Measurements from ENCODE around the gene RBMS2. TPM values are rescaled to one million over a fixed set of nuclear protein-coding genes. Genes with fewer than 3 reads are reported as not detected.
"Not testable (repeated sequence)": the region's sequence is repeated elsewhere in the genome, so short reads cannot be mapped to it uniquely, and the experiment has no call there.

The RBMS2 gene
- total and polyA plus RNA-seq, 2 donors (not counting 1 experiment from before 2014, with no cell fraction given) = 0.81 to 7.6 TPM

DNA sequence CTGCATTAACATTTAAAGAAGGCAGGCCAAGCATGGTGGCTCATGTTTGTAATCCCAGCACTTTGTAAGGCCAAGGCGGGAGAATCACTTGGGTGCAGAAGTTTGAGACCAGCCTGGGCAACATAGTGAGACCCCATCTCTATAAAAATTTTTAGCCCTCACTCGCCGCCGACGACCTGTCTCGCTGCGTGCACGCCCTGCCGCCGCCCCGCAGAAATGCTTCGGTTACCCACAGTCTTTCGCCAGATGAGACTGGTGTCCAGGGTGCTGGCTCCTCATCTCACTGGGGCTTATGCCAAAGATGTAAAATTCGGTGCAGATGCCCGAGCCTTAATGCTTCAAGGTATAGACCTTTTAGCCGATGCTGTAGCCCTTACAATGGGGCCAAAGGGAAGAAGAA lies 10.8 kb upstream of the RBMS2 start:
- Histone ChIP-seq H3K9me3 (ENCODE audit: control extremely low read depth in 1 of 3, control insufficient read depth in 2 of 3, insufficient read depth in 1 of 3, low read length in 2 of 3) (no peaks in the 10 kb centered on the region), H3K4me1 (ENCODE audit: control insufficient read depth in 2 of 2, insufficient read depth in 2 of 2, low read length in 2 of 2) (peaks cover 0 to 2% of the 10 kb centered on the region in 2 donors), H3K4me2 (replicated peaks; ENCODE audit: low read depth, low read length, poor library complexity, severe bottlenecking) (no peak overlapping the region), H3K27me3 (replicated peaks in 1 of 4; ENCODE audit: control extremely low read depth in 1 of 4, control insufficient read depth in 3 of 4, insufficient read depth in 4 of 4, low read length in 3 of 4) (no peaks in the 10 kb centered on the region), H3K9ac (ENCODE audit: low read length) (no peak overlapping the region), H3K79me2 (ENCODE audit: control insufficient read depth, insufficient read depth, low read length) (no peaks in the 10 kb centered on the region), H4K20me1 (ENCODE audit: control insufficient read depth, insufficient read depth, low read length, poor library complexity, severe bottlenecking) (no peaks in the 10 kb centered on the region), H3K4me3 (ENCODE audit: control extremely low read depth in 1 of 5, extremely low read depth in 1 of 5, insufficient read depth in 1 of 5, low read depth in 2 of 5, low read length in 4 of 5) (no peak overlapping the region), H2AFZ (ENCODE audit: insufficient read depth, low read depth, low read length, poor library complexity, severe bottlenecking) (no peak overlapping the region), H3K27ac (ENCODE audit: low read length in 2 of 2) (no peak overlapping the region), H3K36me3 (replicated peaks in 1 of 2; ENCODE audit: control extremely low read depth in 1 of 2, control insufficient read depth in 1 of 2, extremely low read depth in 1 of 2, insufficient read depth in 2 of 2, low read length in 1 of 2) (no peaks in the 10 kb centered on the region)
- H3K27me3 Mint-ChIP-seq = peaks cover 13% of the 10 kb centered on the region
- CTCF ChIA-PET = interaction anchor here (5.0 kb wide), 1 partner anchor 63 kb away, joined by 46 read pairs; no protein-coding TSS in a partner anchor
- intact Hi-C loops (cut with micrococcal nuclease) = loop anchor here (5.0 to 10.0 kb wide), 2 partner anchors 244 to 477 kb away; partner anchors contain the start of gene PRIM1
- no peak overlapping the region for H3K27ac Mint-ChIP-seq
- DNase-seq = no peak
- no peak for TF ChIP-seq EZH2 (IDR thresholded peaks at IDR 0.05; ENCODE audit: borderline replicate concordance, insufficient read depth, low read depth, low read length, poor library complexity, severe bottlenecking)
- TF ChIP-seq, protein P1, sequence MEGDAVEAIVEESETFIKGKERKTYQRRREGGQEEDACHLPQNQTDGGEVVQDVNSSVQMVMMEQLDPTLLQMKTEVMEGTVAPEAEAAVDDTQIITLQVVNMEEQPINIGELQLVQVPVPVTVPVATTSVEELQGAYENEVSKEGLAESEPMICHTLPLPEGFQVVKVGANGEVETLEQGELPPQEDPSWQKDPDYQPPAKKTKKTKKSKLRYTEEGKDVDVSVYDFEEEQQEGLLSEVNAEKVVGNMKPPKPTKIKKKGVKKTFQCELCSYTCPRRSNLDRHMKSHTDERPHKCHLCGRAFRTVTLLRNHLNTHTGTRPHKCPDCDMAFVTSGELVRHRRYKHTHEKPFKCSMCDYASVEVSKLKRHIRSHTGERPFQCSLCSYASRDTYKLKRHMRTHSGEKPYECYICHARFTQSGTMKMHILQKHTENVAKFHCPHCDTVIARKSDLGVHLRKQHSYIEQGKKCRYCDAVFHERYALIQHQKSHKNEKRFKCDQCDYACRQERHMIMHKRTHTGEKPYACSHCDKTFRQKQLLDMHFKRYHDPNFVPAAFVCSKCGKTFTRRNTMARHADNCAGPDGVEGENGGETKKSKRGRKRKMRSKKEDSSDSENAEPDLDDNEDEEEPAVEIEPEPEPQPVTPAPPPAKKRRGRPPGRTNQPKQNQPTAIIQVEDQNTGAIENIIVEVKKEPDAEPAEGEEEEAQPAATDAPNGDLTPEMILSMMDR (IDR thresholded peaks at IDR 0.05) = no peak
- no peak for ATAC-seq (ENCODE audit: low read depth)
- 97% methylated on average over 15 of the region's 16 CpGs for WGBS (ENCODE audit: insufficient coverage)
- H3K4me3 Mint-ChIP-seq = no peak overlapping the region
- peaks cover 2% of the 10 kb centered on the region for H3K4me1 Mint-ChIP-seq
- no peaks in the 10 kb centered on the region for H3K9me3 Mint-ChIP-seq (ENCODE audit: insufficient read depth)
- POLR2A ChIA-PET = no interaction called here

DNA sequence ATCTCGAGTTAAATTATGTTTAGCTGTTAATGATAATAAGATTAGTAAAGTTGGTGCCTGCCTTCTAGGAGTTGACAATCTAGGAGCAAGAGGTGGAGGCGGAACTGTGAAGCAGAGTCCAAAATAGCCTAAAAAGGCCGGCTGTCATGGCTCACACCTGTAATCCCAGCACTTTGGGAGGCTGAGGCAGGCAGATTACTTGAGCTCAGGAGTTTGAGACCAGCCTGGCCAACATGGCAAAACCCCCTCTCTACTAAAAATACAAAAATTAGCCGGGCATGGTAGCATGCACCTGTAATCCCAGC lies 7.7 kb upstream of the RBMS2 start:
- H3K4me3 Mint-ChIP-seq; H3K4me1 ChIP-seq (ENCODE audit: control insufficient read depth in 2 of 2, insufficient read depth in 2 of 2, low read length in 2 of 2); ATAC-seq (ENCODE audit: low read depth); H3K9me3 Mint-ChIP-seq (ENCODE audit: insufficient read depth); H3K79me2 ChIP-seq (ENCODE audit: control insufficient read depth, insufficient read depth, low read length); H4K20me1 ChIP-seq (ENCODE audit: control insufficient read depth, insufficient read depth, low read length, poor library complexity, severe bottlenecking); H3K27ac ChIP-seq (ENCODE audit: low read length in 2 of 2); H3K27ac Mint-ChIP-seq; DNase-seq; H3K4me3 ChIP-seq (ENCODE audit: control extremely low read depth in 1 of 5, extremely low read depth in 1 of 5, insufficient read depth in 1 of 5, low read depth in 2 of 5, low read length in 4 of 5); H3K9me3 ChIP-seq (ENCODE audit: control extremely low read depth in 1 of 3, control insufficient read depth in 2 of 3, insufficient read depth in 1 of 3, low read length in 2 of 3); H3K4me2 ChIP-seq (replicated peaks; ENCODE audit: low read depth, low read length, poor library complexity, severe bottlenecking); H3K27me3 ChIP-seq (replicated peaks in 1 of 4; ENCODE audit: control extremely low read depth in 1 of 4, control insufficient read depth in 3 of 4, insufficient read depth in 4 of 4, low read length in 3 of 4); H3K4me1 Mint-ChIP-seq; H3K36me3 ChIP-seq (replicated peaks in 1 of 2; ENCODE audit: control extremely low read depth in 1 of 2, control insufficient read depth in 1 of 2, extremely low read depth in 1 of 2, insufficient read depth in 2 of 2, low read length in 1 of 2); H3K9ac ChIP-seq (ENCODE audit: low read length): not testable (repeated sequence)
- H2AFZ ChIP-seq (ENCODE audit: insufficient read depth, low read depth, low read length, poor library complexity, severe bottlenecking) = peak overlapping the region; percentile 40
- intact Hi-C loops (cut with micrococcal nuclease) = loop anchor here (5.0 to 10.0 kb wide), 2 partner anchors 241 to 473 kb away; partner anchors contain the start of gene PRIM1
- WGBS (ENCODE audit: insufficient coverage) = 71% methylated on average over 4 of the region's 4 CpGs
- peaks cover 17% of the 10 kb centered on the region for H3K27me3 Mint-ChIP-seq
- POLR2A ChIA-PET = interaction anchor here (1.8 kb wide), 1 partner anchor 123 kb away, joined by 4 read pairs; no protein-coding TSS in a partner anchor
- CTCF ChIA-PET = interaction anchor here (0.6 to 5.0 kb wide), 28 partner anchors 9 to 610 kb away, joined by 3 to 46 read pairs (median 5); partner anchors contain the start of genes ATP5F1B, RBMS2 and SMARCC2
